GM06990 (cell line): Measurements from ENCODE around the gene RAMP2.

Experiments
- DNase-seq: peaks from one replicate; pipeline ENCODE4 v3.0.0-alpha.2; 2011; ENCODE audit not compliant: insufficient read length; ENCODE audit errors: extremely low read depth
- H3K27me3 ChIP-seq: replicated peaks from 2 replicates; pipeline ENCODE4 v1.6.0; 2011; ENCODE audit warnings: low read length; ENCODE audit not compliant: control insufficient read depth, insufficient read depth
- H3K36me3 ChIP-seq: 2 replicates; pipeline ENCODE4 v1.5.1; 2011; ENCODE audit warnings: low read length; ENCODE audit not compliant: control insufficient read depth, insufficient read depth
- H3K4me3 ChIP-seq: replicated peaks from 2 replicates; pipeline ENCODE4 v1.5.1; 2011; ENCODE audit warnings: low read depth, mild to moderate bottlenecking, control low read depth, low read length
- CTCF ChIP-seq: IDR thresholded peaks from 2 replicates; pipeline ENCODE4 v1.5.1; 2011; ENCODE audit warnings: low read length, control low read depth, mild to moderate bottlenecking, inconsistent platforms; ENCODE audit not compliant: insufficient read depth, poor library complexity, severe bottlenecking

RAMP2 gene

GRCh38 chr17:42743595-42744282 is 17.3 kb upstream of the RAMP2 start:
- Histone ChIP-seq H3K36me3 (no peaks in the 10 kb centered on the region), H3K4me3 (peak overlapping the region; percentile 73), H3K27me3 (no peaks in the 10 kb centered on the region)
- DNase-seq, result no peak
- TF ChIP-seq CTCF, result no peak

- Histone ChIP-seq H3K4me3 (peak overlapping the region; percentile 73), H3K36me3 (no peaks in the 10 kb centered on the region), H3K27me3 (no peaks in the 10 kb centered on the region)
- TF ChIP-seq CTCF, result peak; percentile 25
- DNase-seq, result peak; percentile 82
These were observed 16.7 kb upstream of the RAMP2 start for GRCh38 chr17:42744283-42744805.

- DNase-seq, result peak; percentile 95
- Histone ChIP-seq H3K36me3 (no peaks in the 10 kb centered on the region), H3K27me3 (no peaks in the 10 kb centered on the region), H3K4me3 (peak within 1 kb of the TSS; percentile 73)
- TF ChIP-seq CTCF, result no peak
These were observed 16.0 kb upstream of the RAMP2 start, which contains the start of gene EZH1 for GRCh38 chr17:42744806-42745617. EZH1 (minus strand) TSS chr17:42745040; CDS start chr17:42728941, 16,099 bp downstream.

GRCh38 chr17:42748202-42748907 is 12.7 kb upstream of the RAMP2 start:
- Histone ChIP-seq H3K36me3 (no peaks in the 10 kb centered on the region), H3K27me3 (no peaks in the 10 kb centered on the region), H3K4me3 (no peak overlapping the region)
- no peak for TF ChIP-seq CTCF
- no peak for DNase-seq

GRCh38 chr17:42748908-42749798 is 11.9 kb upstream of the RAMP2 start:
- no peak for TF ChIP-seq CTCF
- H3K27me3 ChIP-seq, result no peaks in the 10 kb centered on the region
- no peak for DNase-seq
- H3K4me3 ChIP-seq, result no peak overlapping the region
- H3K36me3 ChIP-seq, result no peaks in the 10 kb centered on the region
